Hepatic stellate cell (primary cell): ENCODE measurements around the gene TLDC2.
"Not testable (repeated sequence)": the region's sequence is repeated elsewhere in the genome, so short reads cannot be mapped to it uniquely, and the experiment has no call there.

ENCODE experiments used
- DNase-seq: peaks from one replicate; pipeline ENCODE4 v3.0.0; 2011; ENCODE audit warnings: low spot score

TLDC2 gene

GRCh38 chr20:36866681-36867495 is 9.1 kb upstream of the TLDC2 start:
- no peak for DNase-seq

GRCh38 chr20:36871640-36872570 is 4.0 kb upstream of the TLDC2 start:
- DNase-seq: no peak

- no peak for DNase-seq
Measured at GRCh38 chr20:36872852-36873251, 3.1 kb upstream of the TLDC2 start.

- DNase-seq: no peak
Measured at GRCh38 chr20:36873498-36874189, 2.3 kb upstream of the TLDC2 start.

- DNase-seq: not testable (repeated sequence)
Measured at GRCh38 chr20:36875093-36875492, 845 bp upstream of the TLDC2 start.

- no peak for DNase-seq
Measured at GRCh38 chr20:36876473-36876833, 515 bp downstream of the TLDC2 start.

- no peak for DNase-seq
Measured at GRCh38 chr20:36878941-36879340, 3.0 kb downstream of the TLDC2 start.

- no peak for DNase-seq
Measured at GRCh38 chr20:36880741-36881250, 4.9 kb downstream of the TLDC2 start.

GRCh38 chr20:36881331-36881730 is 5.4 kb downstream of the TLDC2 start:
- DNase-seq: no peak

GRCh38 chr20:36881888-36882287 is 6.0 kb downstream of the TLDC2 start:
- no peak for DNase-seq

- no peak for DNase-seq
Measured at GRCh38 chr20:36883977-36884535, 8.1 kb downstream of the TLDC2 start.

GRCh38 chr20:36885356-36885755 is 9.4 kb downstream of the TLDC2 start:
- no peak for DNase-seq

- DNase-seq: peak; percentile 82
Measured at GRCh38 chr20:36886859-36887751, 11.2 kb downstream of the TLDC2 start.

- DNase-seq: no peak
Measured at GRCh38 chr20:36887752-36888090, 11.8 kb downstream of the TLDC2 start.

GRCh38 chr20:36888880-36889516 is 13.1 kb downstream of the TLDC2 start:
- DNase-seq: no peak

GRCh38 chr20:36890586-36890985 is 14.6 kb downstream of the TLDC2 start:
- no peak for DNase-seq

GRCh38 chr20:36891211-36891610 is 15.3 kb downstream of the TLDC2 start:
- DNase-seq: no peak

GRCh38 chr20:36893801-36894200 is 17.9 kb downstream of the TLDC2 start:
- no peak for DNase-seq

GRCh38 chr20:36895036-36895435 is 19.1 kb downstream of the TLDC2 start:
- no peak for DNase-seq

GRCh38 chr20:36904690-36905089 is 28.8 kb downstream of the TLDC2 start:
- no peak for DNase-seq

GRCh38 chr20:36905566-36905965 is 29.6 kb downstream of the TLDC2 start:
- not testable (repeated sequence) for DNase-seq
